ENCODE results near the gene SLC36A1.
"Not testable (repeated sequence)": the region's sequence is repeated elsewhere in the genome, so short reads cannot be mapped to it uniquely, and the experiment has no call there.

The SLC36A1 gene

DNA sequence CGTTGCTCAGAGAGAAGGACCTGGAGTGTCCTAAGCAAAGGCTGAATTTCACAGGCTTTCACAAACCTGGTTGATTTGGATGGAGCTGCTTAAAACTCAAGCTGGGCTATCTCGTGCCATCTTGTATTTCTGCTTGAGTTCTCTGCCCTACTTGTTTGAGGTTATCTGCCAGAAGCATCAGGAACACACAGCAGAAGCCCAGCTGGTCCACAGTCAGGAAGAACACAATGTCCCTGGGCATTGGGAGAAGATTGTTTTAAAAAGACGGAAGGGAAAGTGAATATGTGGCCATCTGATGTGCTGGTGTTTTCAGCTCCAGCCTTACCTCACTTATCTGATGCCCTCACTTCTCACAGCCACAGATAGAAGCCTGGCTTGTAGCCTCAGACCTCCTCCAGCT is 32.9 kb upstream of the SLC36A1 start:
- Mint-ChIP-seq H3K27ac (no peak overlapping the region), H3K27me3 (ENCODE audit: low read depth) (peaks cover 21% of the 10 kb centered on the region), H3K9me3 (peaks cover 21% of the 10 kb centered on the region), H3K4me3 (no peak overlapping the region), H3K4me1 (no peaks in the 10 kb centered on the region), H3K36me3 (ENCODE audit: low read depth) (no peaks in the 10 kb centered on the region)
- TF ChIP-seq, protein P1, sequence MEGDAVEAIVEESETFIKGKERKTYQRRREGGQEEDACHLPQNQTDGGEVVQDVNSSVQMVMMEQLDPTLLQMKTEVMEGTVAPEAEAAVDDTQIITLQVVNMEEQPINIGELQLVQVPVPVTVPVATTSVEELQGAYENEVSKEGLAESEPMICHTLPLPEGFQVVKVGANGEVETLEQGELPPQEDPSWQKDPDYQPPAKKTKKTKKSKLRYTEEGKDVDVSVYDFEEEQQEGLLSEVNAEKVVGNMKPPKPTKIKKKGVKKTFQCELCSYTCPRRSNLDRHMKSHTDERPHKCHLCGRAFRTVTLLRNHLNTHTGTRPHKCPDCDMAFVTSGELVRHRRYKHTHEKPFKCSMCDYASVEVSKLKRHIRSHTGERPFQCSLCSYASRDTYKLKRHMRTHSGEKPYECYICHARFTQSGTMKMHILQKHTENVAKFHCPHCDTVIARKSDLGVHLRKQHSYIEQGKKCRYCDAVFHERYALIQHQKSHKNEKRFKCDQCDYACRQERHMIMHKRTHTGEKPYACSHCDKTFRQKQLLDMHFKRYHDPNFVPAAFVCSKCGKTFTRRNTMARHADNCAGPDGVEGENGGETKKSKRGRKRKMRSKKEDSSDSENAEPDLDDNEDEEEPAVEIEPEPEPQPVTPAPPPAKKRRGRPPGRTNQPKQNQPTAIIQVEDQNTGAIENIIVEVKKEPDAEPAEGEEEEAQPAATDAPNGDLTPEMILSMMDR (IDR thresholded peaks at IDR 0.05; ENCODE audit: unreplicated experiment in 3 of 3): no peak

GRCh38 chr5:151417712-151418111 is 29.7 kb upstream of the SLC36A1 start:
- Mint-ChIP-seq H3K36me3 (ENCODE audit: low read depth) (no peaks in the 10 kb centered on the region), H3K27me3 (ENCODE audit: low read depth) (peaks cover 13% of the 10 kb centered on the region), H3K9me3 (peaks cover 21% of the 10 kb centered on the region), H3K4me1 (no peaks in the 10 kb centered on the region), H3K27ac (no peak overlapping the region), H3K4me3 (no peak overlapping the region)
- TF ChIP-seq, protein P1 (IDR thresholded peaks at IDR 0.05; ENCODE audit: unreplicated experiment in 3 of 3): no peak

GRCh38 chr5:151420127-151420526 is 27.3 kb upstream of the SLC36A1 start:
- H3K36me3 Mint-ChIP-seq (ENCODE audit: low read depth): no peaks in the 10 kb centered on the region
- H3K9me3 Mint-ChIP-seq: peaks cover 21% of the 10 kb centered on the region
- H3K27ac Mint-ChIP-seq: no peak overlapping the region

DNA sequence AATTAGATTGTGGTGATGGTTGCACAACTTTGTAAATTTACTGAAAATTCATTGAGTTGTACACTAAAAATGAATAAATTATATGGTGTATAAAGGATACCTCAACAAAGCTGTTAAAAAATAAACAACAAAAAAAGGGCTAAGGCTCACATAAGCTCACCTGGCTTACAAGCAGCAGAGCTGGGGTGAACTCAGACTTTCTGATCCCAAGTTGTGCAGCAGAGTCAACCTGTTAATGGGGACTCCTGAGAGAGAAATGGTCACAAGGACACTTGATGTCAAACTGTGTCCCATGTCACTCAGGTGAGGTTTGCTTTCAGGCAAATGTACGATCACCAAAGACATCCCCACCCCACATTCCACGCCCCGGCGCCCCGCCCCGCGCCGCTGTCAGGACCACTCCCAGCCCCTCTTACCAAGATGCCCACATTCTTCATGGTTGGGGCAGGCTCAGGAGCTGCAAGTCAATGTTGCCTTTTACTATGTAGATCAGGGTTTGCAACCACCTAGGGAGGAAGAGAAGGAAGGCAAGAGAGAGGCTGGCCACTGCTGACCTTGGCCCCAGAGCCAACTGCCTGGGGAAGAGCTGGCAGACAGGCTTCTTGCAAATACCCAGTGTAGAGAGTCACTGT is 22.4 kb upstream of the SLC36A1 start:
- Mint-ChIP-seq H3K27ac (no peak overlapping the region), H3K4me1 (no peaks in the 10 kb centered on the region)

More at GRCh38 chr5:151420127-151420526, 27.3 kb upstream of the SLC36A1 start:
- H3K27me3 Mint-ChIP-seq (ENCODE audit: low read depth): peaks cover 15% of the 10 kb centered on the region
- H3K4me3 Mint-ChIP-seq: no peak overlapping the region
- TF ChIP-seq, protein P1 (IDR thresholded peaks at IDR 0.05; ENCODE audit: unreplicated experiment in 3 of 3): no peak
- H3K4me1 Mint-ChIP-seq: no peaks in the 10 kb centered on the region

DNA sequence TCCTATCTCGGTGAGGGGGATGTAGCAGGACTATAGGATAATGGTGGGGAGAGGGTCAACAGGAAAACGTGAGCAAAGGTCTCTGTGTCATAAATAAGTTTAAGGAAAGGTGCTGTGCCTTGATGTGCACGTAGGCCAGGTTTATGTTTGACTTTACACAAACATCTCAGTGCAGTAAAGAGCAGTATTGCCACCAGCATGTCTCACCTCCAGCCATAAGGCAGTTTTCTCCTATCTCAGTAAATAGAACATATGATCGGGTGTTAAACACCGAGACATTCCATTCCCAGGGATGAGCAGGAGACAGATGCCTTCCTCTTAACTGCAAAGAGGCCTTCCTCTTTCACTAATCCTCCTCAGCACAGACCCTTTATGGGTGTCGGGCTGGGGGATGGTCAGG is 21.1 kb upstream of the SLC36A1 start:
- H3K4me3 Mint-ChIP-seq; H3K4me1 Mint-ChIP-seq; H3K27ac Mint-ChIP-seq; H3K9me3 Mint-ChIP-seq; H3K36me3 Mint-ChIP-seq (ENCODE audit: low read depth): not testable (repeated sequence)
- H3K27me3 Mint-ChIP-seq (ENCODE audit: low read depth): peaks cover 14% of the 10 kb centered on the region

More for the DNA sequence above, 22.4 kb upstream of the SLC36A1 start:
- Mint-ChIP-seq H3K36me3 (ENCODE audit: low read depth) (no peaks in the 10 kb centered on the region), H3K27me3 (ENCODE audit: low read depth) (peaks cover 9% of the 10 kb centered on the region), H3K4me3 (no peak overlapping the region), H3K9me3 (no peaks in the 10 kb centered on the region)
- TF ChIP-seq, protein P1 (IDR thresholded peaks at IDR 0.05; ENCODE audit: unreplicated experiment in 3 of 3): no peak

DNA sequence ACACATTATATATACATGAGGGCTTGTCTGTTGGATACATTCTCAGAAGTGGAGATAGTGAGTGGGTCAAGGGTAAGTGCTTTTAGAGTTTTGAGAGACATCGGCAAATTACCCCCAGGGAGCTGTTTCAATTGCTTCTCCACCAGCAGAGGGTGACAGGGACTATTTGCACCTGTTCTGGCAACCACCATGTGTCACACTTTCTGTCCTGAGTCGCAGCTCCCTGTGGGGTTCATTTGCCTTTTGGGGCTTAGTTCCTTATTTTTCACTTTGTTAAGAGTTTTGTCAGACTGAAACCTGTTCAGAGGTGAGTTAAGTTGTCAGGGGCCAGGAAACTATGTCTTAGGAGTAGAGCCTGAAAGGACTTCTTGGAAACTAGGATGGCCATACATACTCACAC is 20.1 kb upstream of the SLC36A1 start:
- no peak overlapping the region for H3K27ac Mint-ChIP-seq
- H3K27me3 Mint-ChIP-seq (ENCODE audit: low read depth): peaks cover 14% of the 10 kb centered on the region
- no peaks in the 10 kb centered on the region for H3K9me3 Mint-ChIP-seq
- TF ChIP-seq, protein P1 (IDR thresholded peaks at IDR 0.05; ENCODE audit: unreplicated experiment in 3 of 3): no peak
- no peak overlapping the region for H3K4me3 Mint-ChIP-seq
- H3K36me3 Mint-ChIP-seq (ENCODE audit: low read depth): no peaks in the 10 kb centered on the region
- H3K4me1 Mint-ChIP-seq: peaks cover 5% of the 10 kb centered on the region

Data from nephron (organoid).